ENCODE measurements around the gene PRR16.
"Not testable (repeated sequence)": the region's sequence is repeated elsewhere in the genome, so short reads cannot be mapped to it uniquely, and the experiment has no call there.

Gene PRR16

GRCh38 chr5:120697147-120697546, 233.0 kb downstream of the PRR16 start:
- Histone ChIP-seq H3K4me2 (ENCODE audit: low read depth, low read length) (no peak overlapping the region), H3K36me3 (replicated peaks; ENCODE audit: insufficient read depth, low read length) (no peaks in the 10 kb centered on the region), H3K79me2 (ENCODE audit: low read length) (no peaks in the 10 kb centered on the region), H3K9ac (ENCODE audit: low read length) (no peak overlapping the region), H3K4me1 (ENCODE audit: low read length) (no peaks in the 10 kb centered on the region), H3K27ac (ENCODE audit: low read length) (no peak overlapping the region), H3K27me3 (replicated peaks; ENCODE audit: insufficient read depth, low read length) (no peaks in the 10 kb centered on the region), H2AFZ (ENCODE audit: low read length) (no peak overlapping the region), H4K20me1 (ENCODE audit: insufficient read depth, low read length) (no peaks in the 10 kb centered on the region), H3K4me3 (ENCODE audit: low read length) (no peak overlapping the region), H3F3A (ENCODE audit: insufficient read depth, low read length) (no peaks in the 10 kb centered on the region), H3K9me3 (replicated peaks; ENCODE audit: insufficient read depth, low read length) (no peaks in the 10 kb centered on the region), H3K9me2 (replicated peaks; ENCODE audit: insufficient read depth, low read length) (no peaks in the 10 kb centered on the region)
- DNase-seq = no peak
- no peak for TF ChIP-seq EZH2 (optimal IDR thresholded peaks at IDR 0.05; ENCODE audit: low read depth, low read length)
- no peak for TF ChIP-seq EZH2phosphoT487 (IDR thresholded peaks at IDR 0.05; ENCODE audit: low read length)
- no peak for TF ChIP-seq CTCF (IDR thresholded peaks at IDR 0.05; ENCODE audit: low read length)

GRCh38 chr5:120697670-120698327, 233.7 kb downstream of the PRR16 start:
- H3F3A ChIP-seq (ENCODE audit: insufficient read depth, low read length); H3K36me3 ChIP-seq (replicated peaks; ENCODE audit: insufficient read depth, low read length); H3K27me3 ChIP-seq (replicated peaks; ENCODE audit: insufficient read depth, low read length); H3K9ac ChIP-seq (ENCODE audit: low read length); H3K4me1 ChIP-seq (ENCODE audit: low read length); H3K9me2 ChIP-seq (replicated peaks; ENCODE audit: insufficient read depth, low read length); DNase-seq; H3K27ac ChIP-seq (ENCODE audit: low read length); H3K4me3 ChIP-seq (ENCODE audit: low read length); H4K20me1 ChIP-seq (ENCODE audit: insufficient read depth, low read length); H2AFZ ChIP-seq (ENCODE audit: low read length); H3K79me2 ChIP-seq (ENCODE audit: low read length); H3K9me3 ChIP-seq (replicated peaks; ENCODE audit: insufficient read depth, low read length); H3K4me2 ChIP-seq (ENCODE audit: low read depth, low read length): not testable (repeated sequence)

GRCh38 chr5:120700653-120701052, 236.6 kb downstream of the PRR16 start:
- H3K4me3 ChIP-seq (ENCODE audit: low read length); H3K27me3 ChIP-seq (replicated peaks; ENCODE audit: insufficient read depth, low read length); H3K79me2 ChIP-seq (ENCODE audit: low read length); H3K27ac ChIP-seq (ENCODE audit: low read length); H3K9me2 ChIP-seq (replicated peaks; ENCODE audit: insufficient read depth, low read length); H3K36me3 ChIP-seq (replicated peaks; ENCODE audit: insufficient read depth, low read length); H2AFZ ChIP-seq (ENCODE audit: low read length); H3K4me1 ChIP-seq (ENCODE audit: low read length); H4K20me1 ChIP-seq (ENCODE audit: insufficient read depth, low read length); H3F3A ChIP-seq (ENCODE audit: insufficient read depth, low read length); DNase-seq; H3K9me3 ChIP-seq (replicated peaks; ENCODE audit: insufficient read depth, low read length); H3K9ac ChIP-seq (ENCODE audit: low read length); H3K4me2 ChIP-seq (ENCODE audit: low read depth, low read length): not testable (repeated sequence)

- H3K4me2 ChIP-seq (ENCODE audit: low read depth, low read length); H3K4me3 ChIP-seq (ENCODE audit: low read length); H3K9ac ChIP-seq (ENCODE audit: low read length); H3K9me2 ChIP-seq (replicated peaks; ENCODE audit: insufficient read depth, low read length); H3K4me1 ChIP-seq (ENCODE audit: low read length); H3K27me3 ChIP-seq (replicated peaks; ENCODE audit: insufficient read depth, low read length); H3K36me3 ChIP-seq (replicated peaks; ENCODE audit: insufficient read depth, low read length); H2AFZ ChIP-seq (ENCODE audit: low read length); H3K79me2 ChIP-seq (ENCODE audit: low read length); H3K27ac ChIP-seq (ENCODE audit: low read length); DNase-seq; H4K20me1 ChIP-seq (ENCODE audit: insufficient read depth, low read length); H3K9me3 ChIP-seq (replicated peaks; ENCODE audit: insufficient read depth, low read length); H3F3A ChIP-seq (ENCODE audit: insufficient read depth, low read length): not testable (repeated sequence)
Measured at GRCh38 chr5:120702817-120703538, 238.9 kb downstream of the PRR16 start.
